Activated CD8-positive, alpha-beta memory T cell treated with anti-CD3 and anti-CD28 coated beads for 36 hours (primary cell): ENCODE measurements around the gene DYSF. TPM values are rescaled to one million over a fixed set of nuclear protein-coding genes. Genes with fewer than 3 reads are reported as not detected.

Source experiments
- CTCF ChIA-PET: fragments of 350-600 bp; sonication (Branson Sonifier 250); formaldehyde crosslinking; loops from one replicate; lab custom pipeline; 2021; ENCODE audit warnings: antibody characterized with exemption; lab: Charles Lee
- POLR2A ChIA-PET: fragments of 350-600 bp; sonication (Branson Sonifier 250); formaldehyde crosslinking; loops from one replicate; lab custom pipeline; 2021; ENCODE audit warnings: antibody characterized with exemption; lab: Charles Lee
- total RNA-seq, 2 experiments: library from RNA; stranded (reverse); gene quantifications; one replicate each; pipeline ENCODE4 v1.2.3, GENCODE V29; 2021

Gene DYSF
- total RNA-seq, 2 experiments from 2014 or later, result 4.8 to 5.8 TPM

DNA sequence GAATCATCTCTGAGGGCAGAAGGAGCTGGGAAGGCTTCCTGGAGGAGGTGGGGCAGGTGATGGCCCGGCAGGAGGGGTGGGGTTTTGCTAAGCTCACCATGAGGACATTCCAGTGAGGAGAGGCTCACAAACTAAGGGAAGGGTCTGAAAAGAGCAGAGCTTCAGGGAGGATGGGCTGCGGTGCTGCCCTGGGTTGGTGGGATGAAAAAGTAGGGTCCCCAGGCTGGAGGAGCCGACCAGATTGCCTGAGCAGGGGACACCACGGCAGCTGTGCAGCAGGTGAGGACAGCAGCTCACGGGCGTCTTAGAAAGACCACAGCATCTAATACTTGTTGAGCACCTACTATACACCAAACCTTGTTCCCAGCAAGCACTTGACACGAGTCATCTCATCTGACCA is 82.2 kb downstream of the DYSF start:
- ChIA-PET POLR2A (no interaction called here), CTCF (interaction anchor here (0.9 to 1.4 kb wide), 3 partner anchors 11 to 14 kb away, joined by 3 to 4 read pairs (median 3); no protein-coding TSS in a partner anchor)

- ChIA-PET CTCF (interaction anchor here (0.5 to 1.4 kb wide), 4 partner anchors 11 to 205 kb away, joined by 3 to 4 read pairs (median 3); partner anchors contain the start of gene ZNF638), POLR2A (no interaction called here)
Measured at GRCh38 chr2:71536226-71536671, 82.9 kb downstream of the DYSF start.

GRCh38 chr2:71538241-71538640 is 84.9 kb downstream of the DYSF start:
- ChIA-PET CTCF (interaction anchor here (0.9 to 1.0 kb wide), 2 partner anchors 10 to 28 kb away, joined by 3 read pairs; no protein-coding TSS in a partner anchor), POLR2A (no interaction called here)

DNA sequence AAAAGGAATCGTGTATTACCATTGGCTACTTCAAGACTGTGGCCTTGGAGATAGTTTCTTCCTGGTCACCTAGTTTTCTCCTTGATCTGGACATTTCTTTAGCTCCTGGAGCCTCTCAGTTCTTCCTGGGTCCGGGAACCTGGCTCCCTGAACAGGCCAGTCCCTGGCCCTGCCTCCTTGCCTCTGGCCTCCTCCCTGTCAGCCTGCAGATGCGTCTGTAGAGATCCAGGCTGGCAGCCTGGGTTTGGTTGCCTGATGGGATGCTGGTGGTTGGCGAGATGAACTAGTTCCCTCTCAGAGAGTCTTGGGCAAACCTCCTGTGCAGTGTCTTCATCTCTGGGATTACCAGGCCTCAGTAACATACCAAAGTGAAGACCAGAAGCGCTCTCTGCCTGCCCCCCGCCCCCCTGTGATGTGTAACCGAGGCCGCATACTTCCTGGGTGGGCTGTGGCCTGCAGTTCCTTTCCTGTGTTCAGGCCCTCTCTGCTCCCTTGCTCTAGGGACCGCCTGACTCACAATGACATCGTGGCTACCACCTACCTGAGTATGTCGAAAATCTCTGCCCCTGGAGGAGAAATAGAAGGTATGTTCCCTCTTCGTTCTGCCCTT is 85.4 kb downstream of the DYSF start:
- ChIA-PET CTCF (interaction anchor here (0.7 to 1.3 kb wide), 3 partner anchors 8 to 26 kb away, joined by 3 read pairs; no protein-coding TSS in a partner anchor), POLR2A (no interaction called here)

- POLR2A ChIA-PET, result no interaction called here
- CTCF ChIA-PET, result interaction anchor here (1.2 kb wide), 1 partner anchor 610 kb away, joined by 3 read pairs; no protein-coding TSS in a partner anchor
Measured at GRCh38 chr2:71540818-71541217, 87.5 kb downstream of the DYSF start.

DNA sequence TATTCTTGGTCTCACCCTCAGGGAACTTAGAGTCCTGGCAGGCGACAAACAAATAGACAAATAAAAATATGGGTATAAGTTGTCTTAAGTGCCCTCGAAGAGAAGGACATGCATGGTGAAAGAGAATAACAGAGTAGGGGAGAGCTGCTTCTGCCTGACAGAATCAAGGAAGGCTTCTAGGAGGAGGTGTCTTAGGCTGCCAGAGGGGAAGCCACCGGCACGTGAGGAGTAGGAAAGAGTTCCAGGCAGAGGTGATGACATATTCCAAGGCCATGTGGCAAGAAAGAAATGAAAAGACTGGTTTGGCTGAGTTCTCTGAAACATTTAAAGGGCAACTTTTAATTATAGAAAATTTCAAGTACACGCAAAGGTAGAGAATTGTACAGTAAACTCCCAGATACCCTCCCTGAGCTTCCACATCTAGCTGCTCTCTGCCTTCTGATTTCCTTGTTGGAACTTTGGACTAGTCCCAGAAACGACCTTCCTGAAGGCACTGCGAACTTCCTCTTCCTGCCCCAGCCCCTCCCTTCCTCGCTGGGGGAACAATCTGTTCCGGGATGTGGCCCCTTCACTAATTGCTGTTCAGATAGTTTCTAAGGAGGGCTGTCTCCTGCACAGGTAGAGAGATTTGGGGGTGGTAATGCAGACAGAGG is 91.7 kb downstream of the DYSF start:
- CTCF ChIA-PET, result interaction anchor here (0.9 to 1.5 kb wide), 3 partner anchors 34 to 1035 kb away, joined by 3 read pairs; no protein-coding TSS in a partner anchor

DNA sequence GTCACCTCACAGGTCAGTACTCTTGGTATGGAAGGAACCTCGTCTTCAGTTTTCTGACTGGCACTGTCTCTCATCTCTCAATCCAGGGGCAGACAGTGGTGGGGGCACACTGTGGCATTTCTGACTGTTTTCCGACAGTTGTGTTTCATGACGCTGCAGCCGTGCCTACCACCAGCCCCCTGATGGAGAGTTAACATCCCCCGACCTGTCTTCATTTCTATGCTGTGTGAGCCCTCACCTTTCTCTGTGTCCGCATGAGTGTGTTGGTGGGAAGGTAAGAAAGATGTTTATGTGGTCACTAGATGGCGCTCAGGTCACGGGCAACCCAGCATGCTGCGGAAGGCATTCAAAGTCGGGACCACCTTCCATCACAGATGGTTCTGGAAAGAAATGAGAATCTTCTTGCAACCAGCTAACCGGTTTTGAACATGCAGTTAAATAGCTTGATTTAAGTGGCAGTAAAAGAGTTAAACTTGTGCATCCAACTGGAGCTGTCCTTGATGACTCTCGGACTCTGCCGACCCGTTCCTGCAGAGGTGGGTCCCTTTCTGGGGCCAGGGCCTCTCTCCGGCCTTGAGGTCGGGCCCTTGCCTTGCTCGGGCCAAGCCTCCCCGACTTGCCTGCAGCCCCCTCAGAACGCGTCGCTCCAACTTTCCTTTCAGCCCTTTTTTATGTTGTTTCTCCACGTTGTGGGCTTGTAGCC is 92.4 kb downstream of the DYSF start:
- CTCF ChIA-PET, result interaction anchor here (0.9 to 1.7 kb wide), 5 partner anchors 10 to 1034 kb away, joined by 3 to 6 read pairs (median 3); no protein-coding TSS in a partner anchor
- POLR2A ChIA-PET, result no interaction called here

More for the DNA sequence above, 91.7 kb downstream of the DYSF start:
- POLR2A ChIA-PET, result no interaction called here

DNA sequence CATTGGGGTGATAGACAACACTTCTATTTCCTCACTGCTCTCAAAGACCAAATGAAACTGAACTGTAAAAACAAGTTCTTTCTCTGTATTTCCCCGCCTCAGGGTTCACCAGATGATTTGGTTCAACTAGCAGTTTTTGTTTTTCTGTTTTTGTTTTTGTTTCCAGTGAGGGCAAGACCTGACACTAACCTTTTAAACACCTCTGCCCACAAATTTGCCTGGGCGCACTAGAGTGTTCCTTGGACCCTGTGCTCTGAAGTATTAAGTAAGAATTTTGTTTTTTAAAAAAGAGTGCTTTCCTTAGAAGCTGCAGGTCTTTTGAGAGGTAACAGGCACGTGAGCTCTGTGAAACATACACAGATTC is 92.9 kb downstream of the DYSF start:
- POLR2A ChIA-PET, result no interaction called here
- CTCF ChIA-PET, result interaction anchor here (0.9 to 1.7 kb wide), 5 partner anchors 9 to 1034 kb away, joined by 3 to 6 read pairs (median 3); no protein-coding TSS in a partner anchor

GRCh38 chr2:71546777-71547281 is 93.5 kb downstream of the DYSF start:
- POLR2A ChIA-PET, result no interaction called here
- CTCF ChIA-PET, result interaction anchor here (1.3 to 1.7 kb wide), 3 partner anchors 9 to 36 kb away, joined by 3 to 6 read pairs (median 3); no protein-coding TSS in a partner anchor

- ChIA-PET POLR2A (no interaction called here), CTCF (interaction anchor here (0.8 to 1.2 kb wide), 3 partner anchors 10 to 250 kb away, joined by 3 to 4 read pairs (median 3); no protein-coding TSS in a partner anchor)
Measured at GRCh38 chr2:71547616-71548285, 94.4 kb downstream of the DYSF start.

DNA sequence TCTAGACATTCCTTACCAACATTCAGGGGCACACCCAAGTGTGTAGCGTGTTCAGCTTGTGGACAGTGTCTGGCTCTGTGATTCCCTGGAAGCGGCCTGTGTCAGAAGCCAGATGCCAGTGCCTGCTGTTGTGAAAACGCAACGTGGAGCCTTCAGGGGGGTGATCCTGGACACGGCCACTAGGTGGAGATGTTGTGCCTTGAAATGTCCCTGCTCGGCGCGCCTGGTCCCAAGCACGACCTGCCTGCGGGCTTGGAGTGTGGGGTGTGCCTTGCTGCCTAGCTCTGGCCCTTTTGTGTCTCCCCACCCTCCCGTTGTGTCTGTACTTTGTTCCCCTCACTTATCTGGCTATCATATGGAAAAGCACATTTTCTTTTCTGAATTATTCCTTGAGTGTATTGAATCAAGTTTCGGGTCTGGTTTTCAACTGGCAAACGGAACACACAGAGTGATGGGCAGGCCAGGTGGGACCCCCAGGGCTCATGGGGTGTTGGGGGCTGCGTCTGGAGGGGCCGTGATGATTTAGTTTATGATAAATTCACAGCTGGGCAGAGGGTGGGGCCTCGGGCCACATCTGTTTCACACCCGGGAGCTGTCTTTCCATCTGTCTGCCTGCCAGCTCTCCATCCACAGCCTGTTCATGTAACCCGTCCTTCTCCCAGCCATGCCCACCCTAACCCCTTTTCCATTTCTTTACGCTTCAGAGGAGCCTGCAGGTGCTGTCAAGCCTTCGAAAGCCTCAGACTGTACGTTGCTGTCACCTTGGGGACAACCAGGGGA is 95.5 kb downstream of the DYSF start:
- ChIA-PET CTCF (interaction anchor here (0.9 to 1.2 kb wide), 3 partner anchors 11 to 249 kb away, joined by 3 to 4 read pairs (median 4); no protein-coding TSS in a partner anchor), POLR2A (no interaction called here)

DNA sequence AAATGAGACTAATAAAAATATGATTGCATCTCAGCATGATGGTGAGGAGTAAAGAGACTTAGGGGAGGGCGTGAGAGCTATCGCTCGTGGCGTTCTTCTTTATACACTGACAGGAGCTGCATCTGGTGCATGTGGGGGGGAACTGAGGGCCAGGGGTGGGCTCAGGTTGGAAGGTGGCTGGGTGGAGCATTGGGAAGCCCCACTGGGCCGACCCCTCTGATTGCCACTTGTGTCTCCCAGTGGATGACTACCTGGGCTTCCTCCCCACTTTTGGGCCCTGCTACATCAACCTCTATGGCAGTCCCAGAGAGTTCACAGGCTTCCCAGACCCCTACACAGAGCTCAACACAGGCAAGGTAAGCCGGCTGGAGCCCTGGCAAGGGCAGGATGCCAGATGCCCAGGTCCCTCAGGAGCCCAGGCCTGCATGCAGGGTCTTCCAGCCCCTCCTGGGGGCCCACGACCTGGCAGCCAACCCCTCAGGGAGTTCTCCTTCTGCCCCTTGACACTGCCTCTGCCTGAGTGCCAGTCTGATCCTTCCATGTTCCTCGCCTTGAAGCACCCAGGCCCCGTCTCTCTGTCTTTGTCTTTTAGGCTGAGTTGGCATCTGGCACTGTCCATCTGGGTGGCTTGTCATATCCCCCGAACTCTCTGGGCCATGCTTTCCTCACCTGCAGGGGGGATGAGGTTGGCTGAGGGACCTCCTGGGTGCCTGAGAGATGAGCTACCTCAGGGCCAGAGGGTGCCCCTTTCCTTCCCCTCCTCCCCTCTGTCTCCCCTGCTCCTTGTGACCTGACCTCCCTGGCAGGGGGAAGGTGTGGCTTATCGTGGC is 97.7 kb downstream of the DYSF start:
- POLR2A ChIA-PET, result no interaction called here
- CTCF ChIA-PET, result no interaction called here

DNA sequence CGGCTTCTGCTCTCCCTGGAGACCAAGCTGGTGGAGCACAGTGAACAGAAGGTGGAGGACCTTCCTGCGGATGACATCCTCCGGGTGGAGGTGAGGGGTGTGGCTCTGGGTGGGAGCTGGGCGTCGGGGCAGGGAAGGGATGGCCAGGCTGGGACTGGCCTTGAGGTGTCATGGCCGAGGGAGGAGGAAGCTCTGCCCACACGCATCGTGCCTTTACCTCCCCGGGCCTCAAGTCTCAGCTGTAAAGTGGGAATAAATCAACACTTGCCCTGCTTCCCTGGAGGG is 98.2 kb downstream of the DYSF start:
- ChIA-PET POLR2A (no interaction called here), CTCF (no interaction called here)

GRCh38 chr2:71552356-71552755 is 99.0 kb downstream of the DYSF start:
- ChIA-PET POLR2A (no interaction called here), CTCF (interaction anchor here (1.1 kb wide), 1 partner anchor 371 kb away, joined by 3 read pairs; no protein-coding TSS in a partner anchor)

DNA sequence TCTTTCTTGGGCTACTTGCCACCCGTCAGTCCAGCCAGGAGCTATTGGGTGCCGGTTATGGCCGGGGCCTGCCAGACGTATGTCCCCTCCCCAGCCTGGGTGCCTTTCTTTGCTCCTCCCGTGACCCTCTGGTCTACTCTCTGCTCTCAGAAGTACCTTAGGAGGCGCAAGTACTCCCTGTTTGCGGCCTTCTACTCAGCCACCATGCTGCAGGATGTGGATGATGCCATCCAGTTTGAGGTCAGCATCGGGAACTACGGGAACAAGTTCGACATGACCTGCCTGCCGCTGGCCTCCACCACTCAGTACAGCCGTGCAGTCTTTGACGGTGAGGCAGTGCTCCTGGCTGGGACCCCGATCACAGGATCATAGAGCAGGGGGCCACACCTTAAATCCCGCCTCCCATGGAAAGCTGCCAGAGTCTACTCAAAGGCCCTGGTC is 99.5 kb downstream of the DYSF start:
- ChIA-PET POLR2A (no interaction called here), CTCF (interaction anchor here (1.1 kb wide), 1 partner anchor 371 kb away, joined by 3 read pairs; no protein-coding TSS in a partner anchor)

- POLR2A ChIA-PET, result no interaction called here
- CTCF ChIA-PET, result interaction anchor here (2.1 kb wide), 1 partner anchor 8 kb away, joined by 6 read pairs; no protein-coding TSS in a partner anchor
Measured at GRCh38 chr2:71554028-71554705, 100.8 kb downstream of the DYSF start.

GRCh38 chr2:71554706-71555056 is 101.3 kb downstream of the DYSF start:
- ChIA-PET POLR2A (no interaction called here), CTCF (interaction anchor here (2.1 kb wide), 1 partner anchor 8 kb away, joined by 6 read pairs; no protein-coding TSS in a partner anchor)
